ENCODE measurements around the gene SNX10.
A peak's percentile ranks its signal among the peaks of the same experiment; 100 is the strongest.

SNX10 gene

GRCh38 chr7:26413007-26413691, 121.5 kb downstream of the SNX10 start:
- DNase-seq, result peak; percentile 55

- no peak for DNase-seq
Measured at GRCh38 chr7:26416004-26416403, 124.3 kb downstream of the SNX10 start.

DNA sequence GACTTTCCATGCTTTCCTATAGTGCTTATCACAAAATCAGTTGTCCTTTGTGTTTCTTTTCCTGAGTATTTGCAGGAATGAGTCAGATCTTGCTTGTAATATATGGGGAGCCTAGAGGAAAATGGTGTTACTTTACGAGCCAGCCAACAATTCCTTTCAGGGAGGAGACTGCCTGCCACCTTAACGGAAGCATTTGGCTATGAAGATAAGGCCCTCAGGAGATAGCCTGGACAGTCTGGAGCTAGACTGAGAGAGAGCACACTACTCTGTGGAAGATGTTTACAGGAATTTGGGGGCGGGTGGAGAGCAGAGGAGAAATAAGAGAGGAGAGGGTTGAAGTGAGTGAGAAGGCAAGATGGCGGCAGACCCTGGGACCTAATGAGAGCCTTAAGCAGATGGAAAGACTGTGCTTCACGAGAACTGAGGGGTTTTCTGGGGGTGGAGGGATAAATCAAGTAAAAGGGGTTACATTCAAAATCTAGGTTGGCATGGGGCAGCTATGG, 126.3 kb downstream of the SNX10 start:
- no peak for DNase-seq

GRCh38 chr7:26419198-26419597, 127.5 kb downstream of the SNX10 start:
- peak; percentile 70 for DNase-seq

GRCh38 chr7:26420422-26421019, 128.9 kb downstream of the SNX10 start:
- no peak for DNase-seq

GRCh38 chr7:26422761-26423160, 131.1 kb downstream of the SNX10 start:
- DNase-seq, result no peak

DNA sequence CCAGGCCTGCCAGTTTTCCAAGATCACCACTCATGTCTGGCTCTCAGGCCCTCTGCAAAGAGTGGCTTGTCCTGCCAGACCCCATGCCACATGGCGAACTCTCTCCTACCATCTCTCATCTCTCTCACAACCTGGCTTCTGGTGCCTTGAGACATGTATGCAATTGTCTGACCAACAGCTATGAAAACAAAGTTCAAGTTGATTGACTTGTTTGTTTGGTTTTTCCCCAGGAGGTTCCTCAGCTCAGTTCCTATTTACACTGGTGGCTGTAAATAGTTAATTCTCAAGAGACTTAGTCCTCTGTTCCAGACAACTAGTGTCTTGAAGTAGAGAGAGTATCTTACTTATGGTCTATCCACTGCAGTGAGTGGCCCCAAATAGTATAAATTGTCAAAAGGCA, 131.8 kb downstream of the SNX10 start:
- no peak for DNase-seq

Measured in NCI-H2227 treated with DMSO at 0.1 percent for 48 hours (cell line).